Neural crest cell (in vitro differentiated cells): ENCODE results near the gene DUSP5. TPM values are rescaled to one million over a fixed set of nuclear protein-coding genes. Genes with fewer than 3 reads are reported as not detected.
A peak's percentile ranks its signal among the peaks of the same experiment; 100 is the strongest.

Source experiments
- DNase-seq: peaks from one replicate; pipeline ENCODE4 v3.0.0; 2021; ENCODE audit warnings: low read depth, mixed read lengths, low spot score
- H3K27ac Mint-ChIP-seq: one replicate; pipeline ENCODE4 v1.8.0; 2021; ENCODE audit warnings: mild to moderate bottlenecking, mixed read lengths; ENCODE audit not compliant: unreplicated experiment
- H3K27me3 Mint-ChIP-seq: 2 replicates; pipeline ENCODE4 v1.8.0; 2021; ENCODE audit warnings: low read depth, mild to moderate bottlenecking, mixed read lengths
- H3K36me3 Mint-ChIP-seq: 2 replicates; pipeline ENCODE4 v1.8.0; 2021; ENCODE audit warnings: low read depth, mild to moderate bottlenecking, mixed read lengths
- H3K4me1 Mint-ChIP-seq: 2 replicates; pipeline ENCODE4 v1.8.0; 2021; ENCODE audit warnings: mixed read lengths
- H3K4me3 Mint-ChIP-seq: one replicate; pipeline ENCODE4 v1.8.0; 2021; ENCODE audit warnings: mild to moderate bottlenecking, mixed read lengths
- H3K9me3 Mint-ChIP-seq: 2 replicates; pipeline ENCODE4 v1.8.0; 2021; ENCODE audit warnings: mixed read lengths
- total RNA-seq: library from RNA; stranded (reverse); gene quantifications from 2 replicates; pipeline ENCODE4 v1.2.1, GENCODE V29; 2021
- TF ChIP-seq, protein P1 (sequence below): fragments of 200-600 bp; sonication (generic); conservative IDR thresholded peaks from 2 replicates; pipeline ENCODE4 v1.5.0; 2021; ENCODE audit warnings: antibody characterized with exemption, mild to moderate bottlenecking

DUSP5 gene
- total RNA-seq, 1 donor from 2014 or later = 2.5 TPM

DNA sequence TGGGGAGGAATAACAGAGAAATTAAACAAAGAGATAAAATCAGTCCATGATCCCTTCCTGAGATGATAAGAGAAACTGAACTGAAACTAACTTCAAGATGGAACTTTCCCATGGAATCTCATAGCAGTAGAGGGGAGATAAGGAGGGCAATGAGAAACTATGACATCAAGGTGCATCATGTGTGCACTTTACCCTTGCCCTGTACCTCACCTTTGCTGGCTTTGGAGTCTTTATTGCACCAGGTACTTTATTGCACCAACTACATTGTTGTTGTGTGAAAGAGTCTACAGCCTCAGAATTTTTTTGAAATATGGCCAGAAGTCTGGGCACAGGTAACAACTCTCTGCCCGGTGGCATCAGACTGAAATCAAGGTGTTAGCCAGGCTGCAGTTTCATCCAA, 58.6 kb downstream of the DUSP5 start:
- Mint-ChIP-seq H3K9me3 (no peaks in the 10 kb centered on the region), H3K4me1 (peaks cover 7% of the 10 kb centered on the region), H3K4me3 (no peak overlapping the region), H3K36me3 (no peaks in the 10 kb centered on the region), H3K27me3 (peaks cover 13% of the 10 kb centered on the region), H3K27ac (no peak overlapping the region)
- TF ChIP-seq, protein P1, sequence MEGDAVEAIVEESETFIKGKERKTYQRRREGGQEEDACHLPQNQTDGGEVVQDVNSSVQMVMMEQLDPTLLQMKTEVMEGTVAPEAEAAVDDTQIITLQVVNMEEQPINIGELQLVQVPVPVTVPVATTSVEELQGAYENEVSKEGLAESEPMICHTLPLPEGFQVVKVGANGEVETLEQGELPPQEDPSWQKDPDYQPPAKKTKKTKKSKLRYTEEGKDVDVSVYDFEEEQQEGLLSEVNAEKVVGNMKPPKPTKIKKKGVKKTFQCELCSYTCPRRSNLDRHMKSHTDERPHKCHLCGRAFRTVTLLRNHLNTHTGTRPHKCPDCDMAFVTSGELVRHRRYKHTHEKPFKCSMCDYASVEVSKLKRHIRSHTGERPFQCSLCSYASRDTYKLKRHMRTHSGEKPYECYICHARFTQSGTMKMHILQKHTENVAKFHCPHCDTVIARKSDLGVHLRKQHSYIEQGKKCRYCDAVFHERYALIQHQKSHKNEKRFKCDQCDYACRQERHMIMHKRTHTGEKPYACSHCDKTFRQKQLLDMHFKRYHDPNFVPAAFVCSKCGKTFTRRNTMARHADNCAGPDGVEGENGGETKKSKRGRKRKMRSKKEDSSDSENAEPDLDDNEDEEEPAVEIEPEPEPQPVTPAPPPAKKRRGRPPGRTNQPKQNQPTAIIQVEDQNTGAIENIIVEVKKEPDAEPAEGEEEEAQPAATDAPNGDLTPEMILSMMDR = no peak
- no peak for DNase-seq

DNA sequence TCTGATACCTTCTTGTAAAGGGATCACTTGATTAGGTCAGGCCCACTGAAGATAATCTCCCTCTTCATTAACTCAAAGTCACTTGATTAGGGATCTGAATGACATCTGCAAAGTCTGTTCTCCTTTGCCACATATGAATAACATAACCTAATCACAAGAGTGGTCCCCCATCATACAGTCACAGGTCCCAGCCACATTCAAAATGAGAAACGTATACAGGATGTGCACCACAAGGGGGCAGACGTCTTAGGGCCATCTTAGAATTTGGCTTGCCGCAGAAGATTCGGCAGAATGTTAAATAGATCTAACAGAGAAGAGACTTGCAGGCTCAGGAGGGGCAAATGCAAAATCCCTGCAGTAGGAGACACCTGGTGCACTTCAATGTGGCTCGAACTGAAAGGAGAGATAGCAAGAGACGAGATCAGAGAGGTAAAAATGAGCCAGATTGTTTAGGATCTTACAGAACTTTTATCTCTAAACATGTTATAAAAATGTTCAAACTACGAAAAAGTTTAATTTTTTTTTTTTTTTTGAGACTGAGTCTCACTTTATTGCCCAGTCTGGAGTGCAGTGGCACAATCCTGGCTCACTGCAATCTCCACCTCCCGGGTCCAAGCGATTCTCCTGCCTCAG, 59.4 kb downstream of the DUSP5 start:
- Mint-ChIP-seq H3K9me3 (no peaks in the 10 kb centered on the region), H3K4me3 (no peak overlapping the region), H3K4me1 (peaks cover 7% of the 10 kb centered on the region), H3K27me3 (peaks cover 6% of the 10 kb centered on the region), H3K27ac (no peak overlapping the region), H3K36me3 (no peaks in the 10 kb centered on the region)
- peak; percentile 46 for DNase-seq
- TF ChIP-seq, protein P1 = peak; percentile 67

GRCh38 chr10:110558041-110558440, 60.3 kb downstream of the DUSP5 start:
- no peak overlapping the region for H3K4me3 Mint-ChIP-seq
- H3K4me1 Mint-ChIP-seq = peaks cover 7% of the 10 kb centered on the region
- H3K27me3 Mint-ChIP-seq = peaks cover 5% of the 10 kb centered on the region
- no peak overlapping the region for H3K27ac Mint-ChIP-seq
- H3K36me3 Mint-ChIP-seq = no peaks in the 10 kb centered on the region
- H3K9me3 Mint-ChIP-seq = no peaks in the 10 kb centered on the region
- no peak for DNase-seq
- TF ChIP-seq, protein P1 = no peak

GRCh38 chr10:110560012-110560411, 62.3 kb downstream of the DUSP5 start:
- peaks cover 3% of the 10 kb centered on the region for H3K4me1 Mint-ChIP-seq
- peaks cover 11% of the 10 kb centered on the region for H3K27me3 Mint-ChIP-seq
- no peak overlapping the region for H3K4me3 Mint-ChIP-seq
- TF ChIP-seq, protein P1 = no peak
- no peaks in the 10 kb centered on the region for H3K36me3 Mint-ChIP-seq
- no peak for DNase-seq
- H3K27ac Mint-ChIP-seq = no peak overlapping the region
- H3K9me3 Mint-ChIP-seq = no peaks in the 10 kb centered on the region

Other genes with a start within 250 kb of the DUSP5 start
- 46.5 and 48.1 TPM in 2 replicates for gene SMNDC1, start 193.0 kb upstream of the DUSP5 start, total RNA-seq
- 87.8 and 89.5 TPM in 2 replicates for gene SMC3, start 69.8 kb downstream of the DUSP5 start, total RNA-seq
- gene RBM20, start 146.4 kb downstream of the DUSP5 start, total RNA-seq = 0.58 and 0.61 TPM in 2 replicates